Measurements from ENCODE around the gene NFASC.

DNA sequence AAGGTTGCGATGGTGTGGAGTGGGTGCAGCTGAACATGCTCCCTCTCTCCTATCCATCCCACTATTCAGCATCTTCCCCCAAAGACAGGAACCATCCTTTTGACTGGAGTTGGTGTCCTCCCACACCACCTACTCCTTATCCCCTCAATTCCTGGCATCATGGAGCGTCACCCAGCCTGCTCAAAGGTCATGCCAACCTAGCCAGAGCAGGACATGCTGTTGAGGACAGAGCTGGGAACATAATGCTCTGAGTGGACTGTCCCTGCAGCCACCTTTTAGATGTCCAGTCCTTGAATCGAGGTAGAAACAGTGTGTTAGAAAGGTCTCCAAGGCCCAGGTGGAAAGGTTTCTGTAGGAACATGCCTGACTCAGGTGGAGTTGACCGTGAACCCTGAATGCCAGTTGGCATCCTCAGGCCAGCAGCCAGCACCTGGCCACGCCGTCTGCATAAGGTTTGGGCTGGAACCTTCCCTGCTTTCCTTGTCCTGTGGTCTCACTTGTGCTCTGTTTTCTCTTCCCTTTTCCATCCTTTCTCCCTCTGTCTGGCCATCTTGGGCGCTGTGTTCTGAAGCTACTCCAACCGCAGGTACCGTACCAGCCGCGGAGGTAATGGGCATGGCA lies 120.2 kb downstream of the NFASC start:
- TF ChIP-seq POLR2AphosphoS5 (IDR thresholded peaks at IDR 0.05) = no peak
- no peak for TF ChIP-seq EP300 (IDR thresholded peaks at IDR 0.05)
- TF ChIP-seq, protein P1, sequence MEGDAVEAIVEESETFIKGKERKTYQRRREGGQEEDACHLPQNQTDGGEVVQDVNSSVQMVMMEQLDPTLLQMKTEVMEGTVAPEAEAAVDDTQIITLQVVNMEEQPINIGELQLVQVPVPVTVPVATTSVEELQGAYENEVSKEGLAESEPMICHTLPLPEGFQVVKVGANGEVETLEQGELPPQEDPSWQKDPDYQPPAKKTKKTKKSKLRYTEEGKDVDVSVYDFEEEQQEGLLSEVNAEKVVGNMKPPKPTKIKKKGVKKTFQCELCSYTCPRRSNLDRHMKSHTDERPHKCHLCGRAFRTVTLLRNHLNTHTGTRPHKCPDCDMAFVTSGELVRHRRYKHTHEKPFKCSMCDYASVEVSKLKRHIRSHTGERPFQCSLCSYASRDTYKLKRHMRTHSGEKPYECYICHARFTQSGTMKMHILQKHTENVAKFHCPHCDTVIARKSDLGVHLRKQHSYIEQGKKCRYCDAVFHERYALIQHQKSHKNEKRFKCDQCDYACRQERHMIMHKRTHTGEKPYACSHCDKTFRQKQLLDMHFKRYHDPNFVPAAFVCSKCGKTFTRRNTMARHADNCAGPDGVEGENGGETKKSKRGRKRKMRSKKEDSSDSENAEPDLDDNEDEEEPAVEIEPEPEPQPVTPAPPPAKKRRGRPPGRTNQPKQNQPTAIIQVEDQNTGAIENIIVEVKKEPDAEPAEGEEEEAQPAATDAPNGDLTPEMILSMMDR (IDR thresholded peaks at IDR 0.05) = no peak
- TF ChIP-seq POLR2A (IDR thresholded peaks at IDR 0.05) = no peak
